Cardiac fibroblast (primary cell): ENCODE data around the gene ZNF346.

Experiments used
- DNase-seq, 2 donors: peaks; one replicate each; pipeline versions ENCODE4 v3.0.0 to v3.0.0-alpha.2; 2010; ENCODE audit warnings: low read depth in 2 of 2
- H3K4me3 ChIP-seq, 2 donors: replicated peaks in 1 of 2; 1 replicate in 1 of 2; 2 replicates in 1 of 2; pipeline ENCODE4 v1.5.1; 2011; ENCODE audit warnings: low read depth in 2 of 2, low read length in 2 of 2, mild to moderate bottlenecking in 2 of 2, moderate library complexity in 1 of 2
- CTCF ChIP-seq: IDR thresholded peaks from one replicate; pipeline ENCODE4 v1.5.1; 2011; ENCODE audit warnings: low read depth, mild to moderate bottlenecking, low read length, inconsistent platforms

ZNF346 gene

GRCh38 chr5:177003649-177004048 is 18.8 kb upstream of the ZNF346 start:
- no peak for DNase-seq
- H3K4me3 ChIP-seq = no peak overlapping the region
- TF ChIP-seq CTCF = no peak

- TF ChIP-seq CTCF = no peak
- DNase-seq = no peak
- peak overlapping the region; percentile 92 to 93 for H3K4me3 ChIP-seq
These were observed 17.5 kb upstream of the ZNF346 start for GRCh38 chr5:177004961-177005360.

- peak overlapping the region; percentile 92 to 93 for H3K4me3 ChIP-seq
- peak; percentile 75 to 77 for DNase-seq
- TF ChIP-seq CTCF = peak; percentile 74
These were observed 16.8 kb upstream of the ZNF346 start for GRCh38 chr5:177005619-177006264.

GRCh38 chr5:177006265-177006972 is 16.1 kb upstream of the ZNF346 start, which contains the start of gene UIMC1:
UIMC1 (minus strand) TSS chr5:177006779; CDS start chr5:176982615, 24,164 bp downstream.
- peak; percentile 94 to 95 for DNase-seq
- no peak for TF ChIP-seq CTCF
- peak within 1 kb of the TSS; percentile 92 to 93 for H3K4me3 ChIP-seq

- no peak for TF ChIP-seq CTCF
- peak in 1 of 2 donors; percentile 73 for DNase-seq
- H3K4me3 ChIP-seq = no peak overlapping the region
These were observed 13.8 kb upstream of the ZNF346 start for GRCh38 chr5:177008716-177009115.

GRCh38 chr5:177010153-177010552 is 12.3 kb upstream of the ZNF346 start:
- DNase-seq = no peak
- no peak overlapping the region for H3K4me3 ChIP-seq
- TF ChIP-seq CTCF = no peak
